HepG2 (cell line): ENCODE measurements around the gene ERLEC1. TPM values are rescaled to one million over a fixed set of nuclear protein-coding genes. Genes with fewer than 3 reads are reported as not detected.

ENCODE experiments used
- CCDC6 ChIP-seq: sonication (generic); formaldehyde crosslinking; IDR thresholded peaks from 2 replicates; pipeline ENCODE4 v1.8.1; 2022; ENCODE audit warnings: mild to moderate bottlenecking, missing genetic modification reagents, moderate library complexity
- EZH2 ChIP-seq: conservative IDR thresholded peaks from 2 replicates; pipeline ENCODE4 v1.6.1; 2012; ENCODE audit warnings: mild to moderate bottlenecking, low read depth, low read length, moderate library complexity
- HNF4A ChIP-seq: sonication (generic); formaldehyde crosslinking; IDR thresholded peaks from 2 replicates; pipeline ENCODE4 v1.4.0; 2020; ENCODE audit warnings: missing genetic modification reagents
- MAFF ChIP-seq: IDR thresholded peaks from 2 replicates; pipeline ENCODE4 v1.6.1; 2011; ENCODE audit warnings: low read depth, low read length, improper control_type of control experiment
- RFX5 ChIP-seq: IDR thresholded peaks from 2 replicates; pipeline ENCODE4 v1.6.1; 2011; ENCODE audit warnings: low read depth, low read length, improper control_type of control experiment
- SMYD3 ChIP-seq: sonication (generic); formaldehyde crosslinking; IDR thresholded peaks from 2 replicates; pipeline ENCODE4 v1.8.1; 2023; ENCODE audit warnings: mild to moderate bottlenecking, missing genetic modification reagents
- SPEN ChIP-seq: sonication (generic); formaldehyde crosslinking; IDR thresholded peaks from 2 replicates; pipeline ENCODE4 v1.5.1; 2020; ENCODE audit warnings: low read depth, mild to moderate bottlenecking, missing genetic modification reagents
- ZFP62 ChIP-seq: sonication (generic); formaldehyde crosslinking; IDR thresholded peaks from 2 replicates; pipeline ENCODE4 v1.4.0; 2020; ENCODE audit warnings: missing genetic modification reagents
- ZNF20 ChIP-seq: sonication (generic); formaldehyde crosslinking; IDR thresholded peaks from 2 replicates; pipeline ENCODE4 v1.4.0; 2020; ENCODE audit warnings: mild to moderate bottlenecking, moderate library complexity, missing genetic modification reagents
- ZNF883 ChIP-seq: sonication (generic); formaldehyde crosslinking; IDR thresholded peaks from 2 replicates; pipeline ENCODE4 v1.5.1; 2020; ENCODE audit warnings: mild to moderate bottlenecking, missing genetic modification reagents; ENCODE audit errors: not compliant biosample characterization
- polyA plus RNA-seq, 8 experiments: library from polyadenylated mRNA; depleted of rRNA in 3 of 8; stranded (reverse) in 7 of 8; unstranded in 1 of 8; fragments of >200 nt; fragmentation: Illumina TruSeq in 4 of 8; extraction: Trizol in 4 of 8; gene quantifications; 2 replicates each; pipeline versions ENCODE4 v1.2.1 to v1.2.3, GENCODE V29; 2011 to 2016; ENCODE audit warnings: low read depth in 4 of 8, missing spikeins in 1 of 8, mixed read lengths in 1 of 8; ENCODE audit not compliant: insufficient read depth in 1 of 8
- total RNA-seq, 5 experiments: library from RNA; depleted of rRNA; stranded (reverse); fragments of >200 nt; fragmentation: Illumina TruSeq; extraction: Trizol; gene quantifications; 2 replicates each; pipeline ENCODE4 v1.2.3, GENCODE V29; 2016; ENCODE audit warnings: low read depth in 1 of 5
- TF ChIP-seq, protein P1 (sequence below): sonication (generic); formaldehyde crosslinking; IDR thresholded peaks from 2 replicates; pipeline ENCODE4 v1.4.0; 2020; ENCODE audit warnings: missing genetic modification reagents, borderline replicate concordance
- TF ChIP-seq, protein P2 (sequence below): sonication (generic); formaldehyde crosslinking; IDR thresholded peaks from 2 replicates; pipeline ENCODE4 v1.8.0; 2022; ENCODE audit warnings: missing genetic modification reagents, mild to moderate bottlenecking, borderline replicate concordance
- TF ChIP-seq, protein P3 (sequence below): sonication (generic); formaldehyde crosslinking; conservative IDR thresholded peaks from 2 replicates; pipeline ENCODE4 v1.5.0; 2020; ENCODE audit warnings: missing genetic modification reagents
- TF ChIP-seq, protein P4 (sequence below): sonication (generic); formaldehyde crosslinking; IDR thresholded peaks from 2 replicates; pipeline ENCODE4 v1.5.1; 2020; ENCODE audit warnings: missing genetic modification reagents, mild to moderate bottlenecking, borderline replicate concordance
- TF ChIP-seq, protein P5 (sequence below): sonication (generic); formaldehyde crosslinking; IDR thresholded peaks from 2 replicates; pipeline ENCODE4 v1.4.0; 2020; ENCODE audit warnings: missing genetic modification reagents

The ERLEC1 gene
- total and polyA plus RNA-seq, 2 of the 13 experiments (the other 11 are each of a cell fraction or from before 2014, with no cell fraction given) = 87.3 to 88.4 TPM

DNA sequence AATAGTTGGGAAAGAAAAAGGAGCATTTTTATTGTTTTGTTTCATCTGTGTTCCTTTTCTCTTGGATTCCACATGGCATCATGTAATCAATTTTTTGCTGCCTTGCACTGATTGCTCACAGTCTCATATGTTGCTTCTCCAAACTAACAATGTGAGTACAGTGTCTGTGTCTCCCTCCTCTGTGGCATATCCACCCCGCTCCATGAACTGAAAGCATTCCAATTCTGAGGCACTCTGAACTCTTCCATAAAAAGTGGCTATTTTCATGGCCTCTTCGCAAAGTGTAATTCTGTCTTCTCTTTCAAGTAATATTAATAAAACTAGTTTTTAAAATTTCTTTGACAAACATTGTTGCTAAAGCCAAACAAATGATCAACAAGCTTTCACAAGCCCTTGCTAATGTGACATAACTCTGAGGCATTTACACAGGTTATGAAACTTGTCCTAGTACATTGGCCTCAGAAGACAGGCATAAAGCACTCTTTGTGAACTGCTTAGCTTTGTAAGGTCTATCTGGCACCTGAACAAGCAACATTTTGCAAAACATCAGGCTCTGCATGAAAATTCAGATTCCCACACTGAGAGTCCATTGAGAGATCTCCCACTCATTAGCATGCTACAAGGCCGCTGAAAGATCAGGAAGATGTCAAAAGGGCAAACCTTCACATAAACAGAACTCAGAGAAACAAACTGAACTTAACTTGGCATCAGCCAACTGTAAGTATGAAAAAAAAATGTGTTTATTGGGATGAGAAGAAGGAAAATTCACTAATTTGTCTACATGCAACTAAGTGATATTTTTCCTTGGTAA is 39.9 kb downstream of the ERLEC1 start (continued):
- TF ChIP-seq, protein P1, sequence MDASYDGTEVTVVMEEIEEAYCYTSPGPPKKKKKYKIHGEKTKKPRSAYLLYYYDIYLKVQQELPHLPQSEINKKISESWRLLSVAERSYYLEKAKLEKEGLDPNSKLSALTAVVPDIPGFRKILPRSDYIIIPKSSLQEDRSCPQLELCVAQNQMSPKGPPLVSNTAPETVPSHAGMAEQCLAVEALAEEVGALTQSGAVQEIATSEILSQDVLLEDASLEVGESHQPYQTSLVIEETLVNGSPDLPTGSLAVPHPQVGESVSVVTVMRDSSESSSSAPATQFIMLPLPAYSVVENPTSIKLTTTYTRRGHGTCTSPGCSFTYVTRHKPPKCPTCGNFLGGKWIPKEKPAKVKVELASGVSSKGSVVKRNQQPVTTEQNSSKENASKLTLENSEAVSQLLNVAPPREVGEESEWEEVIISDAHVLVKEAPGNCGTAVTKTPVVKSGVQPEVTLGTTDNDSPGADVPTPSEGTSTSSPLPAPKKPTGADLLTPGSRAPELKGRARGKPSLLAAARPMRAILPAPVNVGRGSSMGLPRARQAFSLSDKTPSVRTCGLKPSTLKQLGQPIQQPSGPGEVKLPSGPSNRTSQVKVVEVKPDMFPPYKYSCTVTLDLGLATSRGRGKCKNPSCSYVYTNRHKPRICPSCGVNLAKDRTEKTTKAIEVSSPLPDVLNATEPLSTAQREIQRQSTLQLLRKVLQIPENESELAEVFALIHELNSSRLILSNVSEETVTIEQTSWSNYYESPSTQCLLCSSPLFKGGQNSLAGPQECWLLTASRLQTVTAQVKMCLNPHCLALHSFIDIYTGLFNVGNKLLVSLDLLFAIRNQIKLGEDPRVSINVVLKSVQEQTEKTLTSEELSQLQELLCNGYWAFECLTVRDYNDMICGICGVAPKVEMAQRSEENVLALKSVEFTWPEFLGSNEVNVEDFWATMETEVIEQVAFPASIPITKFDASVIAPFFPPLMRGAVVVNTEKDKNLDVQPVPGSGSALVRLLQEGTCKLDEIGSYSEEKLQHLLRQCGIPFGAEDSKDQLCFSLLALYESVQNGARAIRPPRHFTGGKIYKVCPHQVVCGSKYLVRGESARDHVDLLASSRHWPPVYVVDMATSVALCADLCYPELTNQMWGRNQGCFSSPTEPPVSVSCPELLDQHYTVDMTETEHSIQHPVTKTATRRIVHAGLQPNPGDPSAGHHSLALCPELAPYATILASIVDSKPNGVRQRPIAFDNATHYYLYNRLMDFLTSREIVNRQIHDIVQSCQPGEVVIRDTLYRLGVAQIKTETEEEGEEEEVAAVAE = peak; percentile 90
- peak; percentile 44 for TF ChIP-seq MAFF
- TF ChIP-seq SPEN (CRISPR knock-in tag) = peak; percentile 85
- TF ChIP-seq, protein P2, sequence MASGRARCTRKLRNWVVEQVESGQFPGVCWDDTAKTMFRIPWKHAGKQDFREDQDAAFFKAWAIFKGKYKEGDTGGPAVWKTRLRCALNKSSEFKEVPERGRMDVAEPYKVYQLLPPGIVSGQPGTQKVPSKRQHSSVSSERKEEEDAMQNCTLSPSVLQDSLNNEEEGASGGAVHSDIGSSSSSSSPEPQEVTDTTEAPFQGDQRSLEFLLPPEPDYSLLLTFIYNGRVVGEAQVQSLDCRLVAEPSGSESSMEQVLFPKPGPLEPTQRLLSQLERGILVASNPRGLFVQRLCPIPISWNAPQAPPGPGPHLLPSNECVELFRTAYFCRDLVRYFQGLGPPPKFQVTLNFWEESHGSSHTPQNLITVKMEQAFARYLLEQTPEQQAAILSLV (CRISPR knock-in tag) = peak; percentile 43; the same call in 1 of the 2 replicates
- TF ChIP-seq, protein P3, sequence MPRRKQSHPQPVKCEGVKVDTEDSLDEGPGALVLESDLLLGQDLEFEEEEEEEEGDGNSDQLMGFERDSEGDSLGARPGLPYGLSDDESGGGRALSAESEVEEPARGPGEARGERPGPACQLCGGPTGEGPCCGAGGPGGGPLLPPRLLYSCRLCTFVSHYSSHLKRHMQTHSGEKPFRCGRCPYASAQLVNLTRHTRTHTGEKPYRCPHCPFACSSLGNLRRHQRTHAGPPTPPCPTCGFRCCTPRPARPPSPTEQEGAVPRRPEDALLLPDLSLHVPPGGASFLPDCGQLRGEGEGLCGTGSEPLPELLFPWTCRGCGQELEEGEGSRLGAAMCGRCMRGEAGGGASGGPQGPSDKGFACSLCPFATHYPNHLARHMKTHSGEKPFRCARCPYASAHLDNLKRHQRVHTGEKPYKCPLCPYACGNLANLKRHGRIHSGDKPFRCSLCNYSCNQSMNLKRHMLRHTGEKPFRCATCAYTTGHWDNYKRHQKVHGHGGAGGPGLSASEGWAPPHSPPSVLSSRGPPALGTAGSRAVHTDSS (CRISPR knock-in tag) = no peak
- TF ChIP-seq CCDC6 (CRISPR knock-in tag) = peak; percentile 95
- TF ChIP-seq ZNF883 (CRISPR knock-in tag) = no peak
- TF ChIP-seq HNF4A = peak; percentile 97
- TF ChIP-seq RFX5 = no peak
- TF ChIP-seq, protein P4, sequence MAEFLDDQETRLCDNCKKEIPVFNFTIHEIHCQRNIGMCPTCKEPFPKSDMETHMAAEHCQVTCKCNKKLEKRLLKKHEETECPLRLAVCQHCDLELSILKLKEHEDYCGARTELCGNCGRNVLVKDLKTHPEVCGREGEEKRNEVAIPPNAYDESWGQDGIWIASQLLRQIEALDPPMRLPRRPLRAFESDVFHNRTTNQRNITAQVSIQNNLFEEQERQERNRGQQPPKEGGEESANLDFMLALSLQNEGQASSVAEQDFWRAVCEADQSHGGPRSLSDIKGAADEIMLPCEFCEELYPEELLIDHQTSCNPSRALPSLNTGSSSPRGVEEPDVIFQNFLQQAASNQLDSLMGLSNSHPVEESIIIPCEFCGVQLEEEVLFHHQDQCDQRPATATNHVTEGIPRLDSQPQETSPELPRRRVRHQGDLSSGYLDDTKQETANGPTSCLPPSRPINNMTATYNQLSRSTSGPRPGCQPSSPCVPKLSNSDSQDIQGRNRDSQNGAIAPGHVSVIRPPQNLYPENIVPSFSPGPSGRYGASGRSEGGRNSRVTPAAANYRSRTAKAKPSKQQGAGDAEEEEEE (CRISPR knock-in tag) = no peak
- TF ChIP-seq SMYD3 (CRISPR knock-in tag) = peak; percentile 77
- TF ChIP-seq, protein P5, sequence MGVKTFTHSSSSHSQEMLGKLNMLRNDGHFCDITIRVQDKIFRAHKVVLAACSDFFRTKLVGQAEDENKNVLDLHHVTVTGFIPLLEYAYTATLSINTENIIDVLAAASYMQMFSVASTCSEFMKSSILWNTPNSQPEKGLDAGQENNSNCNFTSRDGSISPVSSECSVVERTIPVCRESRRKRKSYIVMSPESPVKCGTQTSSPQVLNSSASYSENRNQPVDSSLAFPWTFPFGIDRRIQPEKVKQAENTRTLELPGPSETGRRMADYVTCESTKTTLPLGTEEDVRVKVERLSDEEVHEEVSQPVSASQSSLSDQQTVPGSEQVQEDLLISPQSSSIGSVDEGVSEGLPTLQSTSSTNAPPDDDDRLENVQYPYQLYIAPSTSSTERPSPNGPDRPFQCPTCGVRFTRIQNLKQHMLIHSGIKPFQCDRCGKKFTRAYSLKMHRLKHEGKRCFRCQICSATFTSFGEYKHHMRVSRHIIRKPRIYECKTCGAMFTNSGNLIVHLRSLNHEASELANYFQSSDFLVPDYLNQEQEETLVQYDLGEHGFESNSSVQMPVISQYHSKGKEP (CRISPR knock-in tag) = 0 out of 2 replicates have a peak, but pooled peaks have one; percentile 47
- TF ChIP-seq EZH2 = no peak
- TF ChIP-seq ZFP62 = no peak
- no peak for TF ChIP-seq ZNF20
- TF ChIP-seq, all 625 proteins: peak for 306
